Calu3 (cell line): ENCODE measurements around the gene PEAK3. TPM values are rescaled to one million over a fixed set of nuclear protein-coding genes. Genes with fewer than 3 reads are reported as not detected.
A peak's percentile ranks its signal among the peaks of the same experiment; 100 is the strongest.

Source experiments
- BruUV-seq: library from RNA; stranded (reverse); fragments of 400-500 nt; replicated peaks from 2 replicates; lab custom pipeline; 2021; lab: Mats Ljungman, UMichigan
- CTCF ChIA-PET: fragments of 300-600 bp; sonication (Branson Sonifier 250); formaldehyde crosslinking; loops from one replicate; lab custom pipeline; 2022; ENCODE audit warnings: antibody characterized with exemption; lab: Charles Lee
- DNase-seq: peaks from one replicate; pipeline ENCODE4 v3.0.0; 2022
- H3K27ac Mint-ChIP-seq: one replicate; pipeline ENCODE4 v1.8.0; 2022; ENCODE audit warnings: mixed read lengths; ENCODE audit not compliant: unreplicated experiment
- H3K27me3 Mint-ChIP-seq: one replicate; pipeline ENCODE4 v1.8.0; 2022; ENCODE audit warnings: mixed read lengths; ENCODE audit not compliant: unreplicated experiment
- H3K36me3 Mint-ChIP-seq: one replicate; pipeline ENCODE4 v1.8.0; 2022; ENCODE audit warnings: mild to moderate bottlenecking, moderate library complexity, mixed read lengths; ENCODE audit not compliant: insufficient read depth, unreplicated experiment
- H3K4me1 Mint-ChIP-seq: one replicate; pipeline ENCODE4 v1.8.0; 2022; ENCODE audit warnings: mild to moderate bottlenecking, low read depth, mixed read lengths; ENCODE audit not compliant: unreplicated experiment
- H3K4me3 Mint-ChIP-seq: one replicate; pipeline ENCODE4 v1.8.0; 2022; ENCODE audit warnings: mild to moderate bottlenecking, low read depth, moderate library complexity, mixed read lengths; ENCODE audit not compliant: unreplicated experiment
- H3K9me3 Mint-ChIP-seq: one replicate; pipeline ENCODE4 v1.8.0; 2022; ENCODE audit warnings: low read depth, mixed read lengths; ENCODE audit not compliant: unreplicated experiment
- intact Hi-C: fragments of 100-400 bp; cut with micrococcal nuclease; formaldehyde crosslinking; loops from one replicate; pipeline ENCODE4 v1.10.0; 2022; ENCODE audit not compliant: unreplicated experiment
- total RNA-seq: library from RNA; stranded (reverse); gene quantifications from 2 replicates; pipeline ENCODE4 v1.2.3, GENCODE V29; 2022
- TF ChIP-seq, protein P1 (sequence below): fragments of 200-600 bp; IDR thresholded peaks from one replicate; pipeline ENCODE4 v1.8.0; 2022; ENCODE audit warnings: antibody characterized with exemption; ENCODE audit not compliant: unreplicated experiment

The PEAK3 gene
- total RNA-seq, 1 experiment from 2014 or later: not detected

DNA sequence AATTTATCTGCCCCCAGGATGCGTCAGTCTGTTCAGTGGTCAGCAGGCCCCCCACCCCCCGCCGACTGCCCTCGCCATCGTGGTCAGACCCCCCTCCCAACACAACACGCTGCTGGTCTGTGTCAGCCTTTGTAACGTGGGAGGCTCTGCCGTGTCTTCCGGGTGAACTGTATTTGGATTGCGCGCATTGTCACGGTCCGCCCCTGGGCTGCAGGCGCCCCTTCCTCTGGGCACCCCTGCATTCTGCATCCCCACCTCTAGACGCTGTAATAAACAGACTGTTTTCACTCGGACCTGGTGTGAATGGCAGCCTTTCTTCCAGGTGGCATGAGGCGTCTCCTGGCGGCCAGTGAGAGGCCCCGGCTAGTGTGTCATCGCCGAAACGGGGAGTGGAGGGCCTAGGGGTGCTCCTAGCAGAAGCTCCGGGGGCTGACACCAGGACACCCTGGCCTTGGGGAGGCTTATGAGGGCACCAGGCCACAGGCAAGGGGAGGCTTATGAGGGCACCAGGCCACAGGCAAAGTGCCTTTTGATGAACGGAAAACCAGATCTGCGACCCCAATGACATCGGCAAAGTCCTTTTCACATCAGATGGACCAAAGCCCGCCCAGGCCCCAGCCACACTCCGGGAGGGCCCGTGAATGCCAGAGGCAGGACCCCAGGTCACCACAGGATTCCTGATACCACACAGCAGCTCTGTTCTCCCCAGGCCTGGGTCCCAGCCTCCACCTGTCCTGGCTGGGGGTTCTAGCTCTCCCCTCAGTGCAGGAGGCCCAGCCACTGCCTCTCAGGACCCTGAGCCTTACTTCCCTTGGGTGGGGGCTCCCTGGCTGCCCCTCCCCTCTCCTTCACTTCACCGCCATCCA is 49.5 kb downstream of the PEAK3 start:
- intact Hi-C loops: loop anchor here (10.0 kb wide), 1 partner anchor 78 kb away; the partner anchor contains the start of gene AP3D1
- TF ChIP-seq, protein P1, sequence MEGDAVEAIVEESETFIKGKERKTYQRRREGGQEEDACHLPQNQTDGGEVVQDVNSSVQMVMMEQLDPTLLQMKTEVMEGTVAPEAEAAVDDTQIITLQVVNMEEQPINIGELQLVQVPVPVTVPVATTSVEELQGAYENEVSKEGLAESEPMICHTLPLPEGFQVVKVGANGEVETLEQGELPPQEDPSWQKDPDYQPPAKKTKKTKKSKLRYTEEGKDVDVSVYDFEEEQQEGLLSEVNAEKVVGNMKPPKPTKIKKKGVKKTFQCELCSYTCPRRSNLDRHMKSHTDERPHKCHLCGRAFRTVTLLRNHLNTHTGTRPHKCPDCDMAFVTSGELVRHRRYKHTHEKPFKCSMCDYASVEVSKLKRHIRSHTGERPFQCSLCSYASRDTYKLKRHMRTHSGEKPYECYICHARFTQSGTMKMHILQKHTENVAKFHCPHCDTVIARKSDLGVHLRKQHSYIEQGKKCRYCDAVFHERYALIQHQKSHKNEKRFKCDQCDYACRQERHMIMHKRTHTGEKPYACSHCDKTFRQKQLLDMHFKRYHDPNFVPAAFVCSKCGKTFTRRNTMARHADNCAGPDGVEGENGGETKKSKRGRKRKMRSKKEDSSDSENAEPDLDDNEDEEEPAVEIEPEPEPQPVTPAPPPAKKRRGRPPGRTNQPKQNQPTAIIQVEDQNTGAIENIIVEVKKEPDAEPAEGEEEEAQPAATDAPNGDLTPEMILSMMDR: no peak
- Mint-ChIP-seq H3K27me3 (no peaks in the 10 kb centered on the region), H3K27ac (no peak overlapping the region), H3K4me3 (no peak overlapping the region), H3K9me3 (no peaks in the 10 kb centered on the region), H3K36me3 (peaks cover 73% of the 10 kb centered on the region), H3K4me1 (no peaks in the 10 kb centered on the region)
- BruUV-seq: no TSS peak
- DNase-seq: no peak
- CTCF ChIA-PET: interaction anchor here (0.5 kb wide), 1 partner anchor 405 kb away, joined by 4 read pairs; no protein-coding TSS in a partner anchor

DNA sequence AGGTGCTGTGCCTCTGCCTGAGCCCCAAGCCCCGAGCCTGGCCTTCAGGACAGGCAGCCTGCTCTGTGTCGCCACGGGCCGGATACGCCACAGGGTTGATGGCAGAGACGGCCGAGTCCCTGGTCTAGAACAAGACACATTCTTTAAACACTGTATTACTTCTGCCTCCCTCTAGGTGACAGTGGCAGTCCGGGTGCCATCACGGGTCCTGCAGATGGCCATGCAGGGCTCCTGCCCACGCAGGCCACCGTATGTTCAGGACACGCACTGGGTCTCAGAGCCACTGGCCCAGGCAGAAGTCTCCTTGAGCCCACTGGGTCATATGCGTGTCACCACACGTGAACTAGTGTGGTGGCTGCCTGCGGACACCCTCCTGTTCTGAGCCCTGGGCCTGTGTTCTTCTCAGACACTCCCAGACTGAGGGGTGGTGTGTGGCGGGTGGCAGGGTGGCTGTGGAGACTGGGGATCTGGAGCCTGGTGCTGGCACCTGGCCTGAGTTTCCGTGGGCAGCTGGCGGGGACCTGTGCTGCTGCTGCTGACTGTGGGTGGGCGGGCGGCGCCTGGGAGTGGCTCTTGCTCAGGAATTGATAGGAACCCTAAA is 50.3 kb downstream of the PEAK3 start:
- intact Hi-C loops: loop anchor here (10.0 kb wide), 1 partner anchor 77 kb away; the partner anchor contains the start of gene AP3D1
- CTCF ChIA-PET: interaction anchor here (0.6 to 0.7 kb wide), 3 partner anchors 74 to 237 kb away, joined by 3 to 4 read pairs (median 4); no protein-coding TSS in a partner anchor
- BruUV-seq: no TSS peak
- Mint-ChIP-seq H3K4me1 (no peaks in the 10 kb centered on the region), H3K27ac (no peak overlapping the region), H3K9me3 (no peaks in the 10 kb centered on the region), H3K4me3 (no peak overlapping the region), H3K27me3 (no peaks in the 10 kb centered on the region), H3K36me3 (peaks cover 67% of the 10 kb centered on the region)
- DNase-seq: peak; percentile 15
- TF ChIP-seq, protein P1: no peak

DNA sequence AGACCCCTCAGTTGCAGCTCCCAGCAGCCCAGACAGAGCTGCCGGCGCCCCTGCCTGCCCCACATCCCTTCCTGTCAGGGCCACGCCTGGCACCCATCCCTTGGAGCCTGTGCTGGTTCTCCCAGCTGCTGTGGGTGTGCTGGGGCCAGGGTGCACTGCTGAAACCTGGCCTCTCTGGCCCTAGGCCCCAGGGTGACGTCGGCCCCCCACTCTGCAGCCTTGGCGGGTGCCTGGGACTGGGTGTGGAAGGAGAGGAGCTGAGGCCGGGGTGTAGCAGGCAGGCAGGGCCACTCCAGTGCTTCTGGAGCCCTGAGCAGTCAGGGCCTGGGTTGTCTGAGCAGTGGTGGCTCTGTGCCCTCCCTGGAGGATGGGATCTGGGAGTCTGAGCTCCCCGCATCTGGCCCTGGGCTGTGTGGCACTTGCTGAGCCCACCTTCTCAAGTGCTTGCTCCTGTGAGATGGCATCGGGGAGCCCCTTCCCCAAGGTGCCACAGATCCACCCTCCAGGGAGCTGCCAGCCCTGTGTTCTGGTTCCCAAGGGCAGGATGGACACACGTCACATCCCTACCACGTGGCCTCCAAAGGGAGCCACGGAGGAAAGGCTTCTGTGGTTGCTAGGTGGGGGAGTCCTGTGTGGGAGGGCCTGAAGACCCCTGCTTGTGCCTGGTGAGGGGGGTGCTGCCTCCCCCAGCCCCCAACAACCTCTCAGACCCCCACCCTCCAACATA is 51.0 kb downstream of the PEAK3 start:
- Mint-ChIP-seq H3K27ac (no peak overlapping the region), H3K27me3 (no peaks in the 10 kb centered on the region), H3K36me3 (peaks cover 60% of the 10 kb centered on the region), H3K9me3 (no peaks in the 10 kb centered on the region), H3K4me1 (no peaks in the 10 kb centered on the region), H3K4me3 (no peak overlapping the region)
- CTCF ChIA-PET: interaction anchor here (0.6 to 1.1 kb wide), 4 partner anchors 73 to 238 kb away, joined by 3 to 5 read pairs (median 4); no protein-coding TSS in a partner anchor
- TF ChIP-seq, protein P1: no peak
- intact Hi-C loops: loop anchor here (10.0 kb wide), 1 partner anchor 76 kb away; the partner anchor contains the start of gene AP3D1
- BruUV-seq: no TSS peak
- no peak for DNase-seq

DNA sequence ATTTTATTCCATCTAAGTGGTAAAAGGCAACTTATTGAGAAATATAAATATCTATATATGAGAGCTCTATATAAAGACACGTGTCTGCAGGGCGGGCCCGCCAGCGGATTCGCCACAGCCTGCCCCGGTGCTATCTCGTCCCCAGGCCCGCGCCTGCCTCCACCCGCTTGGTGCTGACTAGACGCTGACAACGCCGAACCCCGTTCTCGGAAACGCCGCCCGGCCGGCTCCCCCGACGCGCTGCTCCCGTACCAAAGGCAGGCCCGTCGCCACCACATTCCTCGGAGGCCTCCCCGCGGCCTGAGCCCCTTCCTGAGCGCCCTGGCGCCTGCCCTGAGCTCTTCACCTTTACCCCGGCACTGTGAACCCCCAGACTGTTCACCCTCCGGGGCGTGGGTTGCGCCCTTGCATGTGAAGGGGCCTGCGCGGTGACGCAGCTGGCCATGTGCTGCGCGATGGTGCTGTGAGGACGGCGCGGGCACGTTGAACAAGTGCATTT is 51.9 kb downstream of the PEAK3 start:
- Mint-ChIP-seq H3K9me3 (no peaks in the 10 kb centered on the region), H3K4me1 (no peaks in the 10 kb centered on the region), H3K27ac (no peak overlapping the region), H3K36me3 (peaks cover 62% of the 10 kb centered on the region), H3K4me3 (no peak overlapping the region), H3K27me3 (no peaks in the 10 kb centered on the region)
- DNase-seq: no peak
- CTCF ChIA-PET: interaction anchor here (1.1 kb wide), 1 partner anchor 74 kb away, joined by 5 read pairs; no protein-coding TSS in a partner anchor
- intact Hi-C loops: loop anchor here (10.0 kb wide), 1 partner anchor 75 kb away; the partner anchor contains the start of gene AP3D1
- TF ChIP-seq, protein P1: no peak
- no TSS peak for BruUV-seq
